ENCODE data around the gene RPS6KB2.

Gene RPS6KB2
- long read RNA-seq, donor 1, transcript RPS6KB2-201 (15 exons, 1,733 nt): major isoform, 10 of 23 reads
- long read RNA-seq, donor 1, partial matches to known transcripts: 13 of 23 reads
- long read RNA-seq, donor 1, other reads (novel, unspliced or antisense): 0 of 23 reads
- long read RNA-seq, donor 2, transcript RPS6KB2-201 (15 exons, 1,733 nt): major isoform, 11 of 22 reads
- long read RNA-seq, donor 2, partial matches to known transcripts: 11 of 22 reads
- long read RNA-seq, donor 2, other reads (novel, unspliced or antisense): 0 of 22 reads
- long read RNA-seq, donor 3, partial matches to known transcripts: 0 of 3 reads
- long read RNA-seq, donor 3, other reads (novel, unspliced or antisense): 0 of 3 reads
- long read RNA-seq, donor 4, partial matches to known transcripts: 0 of 3 reads
- long read RNA-seq, donor 4, other reads (novel, unspliced or antisense): 0 of 3 reads
- long read RNA-seq, donor 5, transcript RPS6KB2-201 (15 exons, 1,733 nt): major isoform, 8 of 20 reads
- long read RNA-seq, donor 5, partial matches to known transcripts: 12 of 20 reads
- long read RNA-seq, donor 5, other reads (novel, unspliced or antisense): 0 of 20 reads
- long read RNA-seq, donor 6, partial matches to known transcripts: 5 of 10 reads
- long read RNA-seq, donor 6, other reads (novel, unspliced or antisense): 0 of 10 reads
- long read RNA-seq, donor 7, transcript RPS6KB2-201 (15 exons, 1,733 nt): major isoform, 7 of 34 reads
- long read RNA-seq, donor 7, partial matches to known transcripts: 27 of 34 reads
- long read RNA-seq, donor 7, other reads (novel, unspliced or antisense): 0 of 34 reads
- long read RNA-seq, donor 8, partial matches to known transcripts: 10 of 12 reads
- long read RNA-seq, donor 8, other reads (novel, unspliced or antisense): 0 of 12 reads

DNA sequence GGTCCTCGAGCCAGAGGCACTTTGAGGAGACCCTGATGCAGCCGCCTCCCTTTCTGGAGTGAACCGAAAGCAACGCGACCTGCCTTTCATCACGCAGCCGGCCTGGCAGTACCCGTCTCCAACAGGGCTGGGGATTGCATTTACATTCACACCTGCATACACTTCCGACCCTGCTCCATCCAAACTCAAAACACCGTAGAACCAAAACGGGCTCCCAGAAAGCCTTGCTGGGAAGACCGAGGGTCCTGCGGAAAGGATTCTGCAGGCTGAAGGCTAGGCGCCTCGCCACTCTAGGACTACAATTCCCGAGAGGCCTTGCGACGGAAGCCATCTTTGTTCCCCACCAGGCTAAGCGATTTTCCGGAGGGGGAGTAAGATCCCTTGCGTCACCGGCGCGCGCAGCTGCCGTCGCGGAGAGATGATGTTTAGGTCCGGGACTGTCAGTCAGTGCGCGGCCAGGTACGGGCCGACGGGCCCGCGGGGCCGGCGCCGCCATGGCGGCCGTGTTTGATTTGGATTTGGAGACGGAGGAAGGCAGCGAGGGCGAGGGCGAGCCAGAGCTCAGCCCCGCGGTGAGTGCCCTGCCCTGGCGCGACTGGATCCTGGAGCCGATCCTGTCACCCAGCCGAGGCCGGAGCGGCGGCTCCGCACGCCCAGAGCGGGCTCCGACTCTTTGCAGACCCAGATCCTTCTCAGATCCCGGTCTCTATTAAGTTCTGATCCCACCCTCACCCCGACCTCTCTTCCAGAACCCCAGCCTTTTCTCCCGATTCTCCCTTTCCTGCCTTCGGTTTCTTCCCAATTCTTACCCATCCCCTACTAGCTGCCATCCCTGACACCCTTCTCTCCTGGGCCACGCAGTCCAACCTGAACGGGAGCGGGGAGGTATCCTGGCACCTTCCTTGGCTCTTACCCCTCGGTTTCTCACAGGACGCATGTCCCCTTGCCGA lies at the start of gene RPS6KB2:
RPS6KB2 (plus strand) TSS at position 443 of the 950 bp plus-strand sequence; CDS start at position 495, 52 bp downstream.
- peak; percentile 97 for DNase-seq

DNA sequence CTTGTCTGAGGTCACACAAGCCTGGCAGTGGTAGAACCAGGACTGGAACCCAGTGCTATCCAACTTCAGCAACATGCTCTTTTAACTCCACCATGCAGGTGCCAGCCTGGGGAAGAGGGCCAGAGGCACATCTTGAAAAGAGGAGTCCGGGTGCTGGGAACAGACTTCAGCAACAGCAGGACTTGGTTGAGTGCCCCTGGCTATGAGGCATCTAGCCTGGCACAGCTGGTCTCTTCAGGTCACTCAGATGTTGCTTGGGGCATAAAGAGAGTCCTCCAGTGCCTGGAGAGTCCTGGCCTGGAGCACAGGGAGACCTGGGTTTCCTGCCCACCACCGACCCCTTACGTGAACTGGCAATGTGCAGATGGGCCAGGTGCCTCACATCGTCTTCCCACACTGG lies 49.8 kb upstream of the RPS6KB2 start:
- DNase-seq: peak; percentile 0

DNA sequence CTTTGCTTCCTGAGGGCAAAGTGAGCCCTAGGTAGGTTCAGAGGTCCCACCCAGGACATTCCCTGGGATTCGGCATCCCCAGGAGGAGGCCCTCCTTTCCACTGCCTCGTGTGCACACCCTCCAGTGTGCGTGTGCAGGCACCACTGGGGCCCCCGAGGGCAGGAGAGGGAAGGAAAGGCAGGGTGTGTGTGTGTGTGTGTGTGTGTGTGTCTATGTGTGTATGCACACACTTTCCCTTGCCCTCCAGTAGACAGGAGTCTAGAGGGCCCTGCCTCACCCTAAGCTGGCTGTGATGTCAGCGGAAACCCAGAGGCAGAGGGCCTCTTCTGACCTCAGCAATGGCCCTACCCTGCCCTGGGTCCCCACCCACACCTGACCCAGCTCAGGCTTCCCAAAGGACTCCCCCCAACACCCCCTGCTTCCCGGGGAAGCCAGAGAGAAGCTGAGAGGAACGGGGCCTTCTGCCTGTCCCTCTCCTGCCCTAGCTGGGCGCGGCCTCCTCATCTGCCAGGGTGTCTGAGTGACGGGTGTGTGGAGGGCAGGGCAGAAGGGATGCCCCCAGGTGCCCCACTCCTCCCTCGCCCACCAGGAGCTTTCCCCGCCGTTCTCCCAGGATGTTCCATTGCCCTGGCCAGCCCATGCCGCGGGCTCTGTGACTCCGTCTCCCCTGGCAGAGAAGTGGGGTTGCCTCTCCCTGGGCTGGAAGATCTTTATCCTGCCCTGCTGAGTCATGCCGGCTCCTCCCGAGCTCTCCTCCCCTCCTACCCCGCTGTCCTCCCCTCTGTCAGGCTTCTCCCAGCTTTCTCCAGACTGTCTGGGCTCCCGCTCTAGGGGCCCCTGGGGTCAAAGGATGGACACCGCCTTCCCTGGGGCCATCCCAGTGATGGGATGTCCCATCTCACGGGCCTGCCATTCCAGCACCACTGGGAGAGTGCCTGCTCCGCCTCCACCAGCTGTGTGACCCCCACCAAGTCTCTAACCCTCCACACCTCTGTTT lies 48.9 kb upstream of the RPS6KB2 start:
- DNase-seq: peak; percentile 5

DNA sequence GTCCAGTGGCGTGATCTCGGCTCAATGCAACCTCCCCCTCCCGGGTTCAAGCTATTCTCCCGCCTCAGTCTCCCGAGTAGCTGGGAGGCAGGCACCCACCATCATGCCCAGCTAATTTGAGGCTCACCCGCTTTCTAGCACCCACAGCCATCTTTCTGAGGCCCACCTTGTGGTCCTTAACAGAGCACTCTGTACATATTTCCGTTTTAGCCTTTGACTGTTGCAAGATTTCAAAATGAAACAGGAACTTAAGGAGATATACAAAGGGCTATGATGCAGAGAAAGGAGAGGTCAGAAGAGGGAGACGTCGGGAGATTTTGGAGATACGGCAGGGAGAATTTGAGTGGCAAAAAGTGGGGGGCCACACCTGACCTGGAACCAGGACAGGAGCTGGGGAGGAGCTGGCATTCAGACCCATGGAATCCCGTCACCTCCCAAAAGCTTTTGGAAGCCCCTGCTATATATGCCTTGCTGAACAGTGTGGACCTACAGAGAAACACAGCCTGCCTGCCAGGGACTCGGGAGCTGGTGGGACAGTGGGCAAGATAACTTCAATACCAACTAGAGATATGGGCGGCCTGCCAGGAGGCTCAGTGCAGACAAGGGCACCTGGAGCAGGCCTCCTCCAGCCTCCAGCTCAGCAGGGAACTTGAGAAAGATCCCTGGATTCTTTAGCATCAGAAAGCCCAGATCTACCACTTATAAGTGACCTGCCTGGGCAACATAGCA lies 46.9 kb upstream of the RPS6KB2 start:
- DNase-seq: peak; percentile 1

DNA sequence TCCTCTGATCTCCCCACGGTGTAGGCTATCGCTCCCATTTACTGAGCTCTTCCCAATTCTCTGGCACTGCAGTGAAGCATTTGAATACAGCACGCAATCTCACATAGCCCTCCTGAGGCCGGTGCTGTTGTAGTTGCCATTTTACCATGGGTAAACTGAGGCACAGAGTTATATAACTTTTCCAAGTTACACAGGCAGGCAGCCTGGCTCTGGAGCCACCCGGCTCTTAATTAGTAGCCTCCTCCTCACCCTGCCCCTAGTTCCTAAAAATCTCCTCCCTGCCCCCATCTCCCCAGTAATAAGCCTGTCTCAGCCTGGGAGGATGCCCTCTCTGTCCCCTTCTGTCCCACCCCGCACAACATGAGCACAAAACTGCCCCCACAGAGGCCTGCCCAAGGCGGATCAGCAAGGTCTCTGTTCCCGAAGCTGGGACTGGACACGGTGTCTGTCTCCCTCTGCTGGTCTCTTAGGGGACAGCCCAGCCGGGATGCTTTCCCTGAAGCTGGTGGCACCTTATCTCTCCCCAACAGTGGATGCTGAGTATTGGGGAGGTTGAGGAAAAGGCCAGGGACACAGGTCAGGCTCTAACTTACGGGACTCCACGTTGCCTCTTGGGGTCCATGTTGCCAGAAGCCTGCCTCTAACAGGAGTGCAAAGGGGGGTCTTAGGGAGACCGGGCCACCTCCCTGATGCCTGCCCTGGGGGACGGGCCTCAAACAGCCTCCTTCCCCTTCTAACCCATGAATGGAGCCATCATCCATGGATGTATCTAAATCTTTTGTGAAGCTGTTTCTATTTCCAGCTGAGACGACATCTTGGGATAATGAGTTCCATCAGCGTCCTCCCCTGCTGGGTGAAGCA lies 45.8 kb upstream of the RPS6KB2 start:
- DNase-seq: peak; percentile 60

DNA sequence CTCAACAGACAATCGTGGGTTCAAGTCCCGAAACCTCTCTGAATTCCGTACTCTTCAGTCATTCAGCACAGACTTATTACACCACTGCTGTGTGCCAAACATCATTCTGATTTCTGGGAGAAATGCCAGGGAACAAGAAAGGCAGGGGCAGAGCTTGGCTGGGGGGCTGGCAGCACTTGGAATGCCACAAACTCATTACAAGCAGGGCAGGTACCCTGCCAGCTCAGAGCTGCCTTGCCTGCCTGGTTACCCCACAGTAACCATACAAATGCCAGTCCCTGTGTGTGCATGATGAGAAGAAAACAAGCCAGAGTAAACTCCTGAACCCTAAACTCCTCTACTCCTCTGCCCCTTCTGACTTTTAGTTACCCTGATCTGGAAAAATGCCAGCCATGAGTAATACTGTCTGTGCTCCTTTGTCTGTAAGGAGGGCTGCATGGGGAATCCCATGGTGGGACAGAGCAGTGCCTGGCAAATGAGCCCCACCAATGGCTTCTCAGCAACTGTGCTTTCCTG lies 43.4 kb upstream of the RPS6KB2 start:
- no peak for DNase-seq

DNA sequence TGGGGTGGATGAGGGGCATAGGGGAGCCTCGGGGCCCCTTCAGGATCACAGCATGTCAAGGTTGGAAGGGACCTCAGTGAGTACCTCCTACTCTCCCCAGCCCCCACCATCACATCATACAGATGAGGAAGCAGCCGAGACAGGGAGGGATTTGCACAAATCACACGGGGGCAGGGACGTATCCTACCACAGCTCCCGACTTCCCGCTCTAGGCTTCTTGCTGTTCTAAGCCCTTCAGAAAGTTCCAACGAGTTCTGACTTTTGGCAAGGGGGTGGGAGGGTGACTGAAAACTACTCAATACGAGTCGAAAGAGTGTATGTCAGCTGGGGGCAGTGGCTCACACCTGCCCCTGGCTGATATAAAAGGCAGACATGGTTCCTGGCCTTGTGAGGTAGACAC lies 41.2 kb upstream of the RPS6KB2 start:
- no peak for DNase-seq

DNA sequence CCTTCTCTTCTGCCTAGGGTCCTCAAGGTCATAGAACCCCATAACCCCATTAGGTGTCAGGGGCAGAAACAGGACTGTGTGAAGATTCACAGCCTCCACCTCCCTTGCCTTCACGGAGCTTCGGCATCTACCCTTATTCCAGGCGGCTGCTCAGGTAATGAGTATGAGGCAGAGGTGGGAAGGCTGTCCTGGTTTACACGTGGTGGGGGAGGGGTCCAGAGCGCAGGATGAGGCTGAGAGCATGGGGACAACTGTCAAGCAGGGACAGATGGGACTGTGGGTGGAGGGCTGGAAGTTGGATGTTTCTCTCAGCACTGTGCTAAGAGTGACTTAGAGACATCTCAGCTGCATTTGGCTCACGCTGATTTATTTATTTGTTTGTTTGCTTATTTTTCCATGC lies 40.8 kb upstream of the RPS6KB2 start:
- no peak for DNase-seq

DNA sequence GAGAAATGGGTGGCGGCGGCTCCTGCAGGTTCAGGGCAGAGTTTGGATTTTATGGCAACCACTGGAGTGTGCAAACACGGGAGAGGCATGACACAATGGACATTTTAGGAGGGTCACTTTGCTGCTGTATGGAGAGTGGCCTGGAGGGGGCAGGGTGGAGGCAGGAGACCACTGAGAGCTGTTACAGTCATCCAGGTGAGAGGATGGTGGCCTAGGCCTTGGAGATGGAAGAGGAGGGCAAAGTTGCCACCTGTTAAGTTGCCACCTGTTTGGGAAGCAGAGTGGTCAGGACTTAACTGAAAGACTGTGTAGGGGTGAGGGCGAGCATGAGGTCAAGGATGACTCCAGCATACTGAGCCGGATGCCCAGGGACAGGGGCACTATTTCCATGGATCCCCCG lies 38.8 kb upstream of the RPS6KB2 start:
- DNase-seq: no peak

DNA sequence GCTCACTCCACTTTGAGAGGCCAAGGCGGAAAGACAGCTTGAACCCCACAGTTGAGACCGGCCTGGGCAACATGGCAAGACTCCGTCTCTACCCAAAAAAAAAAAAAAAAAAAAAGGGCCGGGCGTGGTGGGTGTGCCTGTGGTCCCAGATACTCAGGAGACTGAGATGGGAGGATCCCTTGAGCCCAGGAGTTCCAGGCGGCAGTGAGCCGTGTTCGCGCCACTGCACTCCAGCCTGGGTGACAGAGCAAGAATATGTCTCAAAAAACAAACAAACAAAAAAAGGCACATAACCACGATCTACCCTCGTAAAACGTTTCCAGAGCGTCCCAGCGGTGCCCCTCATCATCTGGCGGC lies 37.4 kb upstream of the RPS6KB2 start:
- no peak for DNase-seq

DNA sequence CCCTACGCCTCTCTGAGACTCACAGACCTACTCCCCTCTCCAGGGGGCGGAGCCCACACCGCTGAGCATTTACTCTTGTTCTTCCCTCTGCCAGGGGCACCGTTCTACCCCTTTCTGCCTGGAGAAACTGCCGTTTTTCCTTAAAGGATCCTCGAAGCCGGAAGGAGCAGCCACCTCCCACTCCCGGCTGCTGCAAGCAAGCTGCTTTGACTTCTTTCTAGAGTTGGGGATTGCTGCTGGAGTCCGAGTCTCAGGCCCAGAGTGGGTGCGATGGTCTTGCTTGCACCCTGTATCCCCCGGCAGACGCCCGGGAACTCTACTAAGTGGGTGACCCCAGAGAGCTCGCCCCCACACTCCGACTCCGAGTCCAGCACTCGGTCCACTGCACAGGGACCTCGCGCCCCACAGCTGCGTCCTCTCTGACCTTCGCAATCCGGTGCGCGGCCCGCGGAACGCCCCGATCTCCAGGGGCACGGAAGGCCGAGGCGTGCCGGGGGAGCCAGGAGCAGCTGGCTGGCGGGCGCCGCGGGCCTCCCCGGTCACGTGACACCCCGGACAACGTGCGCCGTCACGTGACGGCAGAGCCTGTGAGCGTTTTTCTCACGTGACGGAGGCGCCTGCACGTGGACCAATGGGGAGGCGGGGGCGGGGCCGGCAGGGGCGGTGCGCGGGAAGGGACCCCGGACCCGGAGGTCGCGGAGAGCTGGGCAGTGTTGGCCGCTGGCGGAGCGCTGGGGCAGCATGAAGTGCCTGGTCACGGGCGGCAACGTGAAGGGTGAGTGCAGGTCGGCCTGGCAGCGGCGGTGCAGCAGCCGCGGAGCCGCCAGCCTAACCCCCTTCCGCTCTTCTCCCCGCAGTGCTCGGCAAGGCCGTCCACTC lies 36.8 kb upstream of the RPS6KB2 start, which contains the start of gene RAD9A:
RAD9A (plus strand) TSS at position 683 of the 879 bp plus-strand sequence; CDS start at position 742, 59 bp downstream.
- DNase-seq: peak; percentile 87

DNA sequence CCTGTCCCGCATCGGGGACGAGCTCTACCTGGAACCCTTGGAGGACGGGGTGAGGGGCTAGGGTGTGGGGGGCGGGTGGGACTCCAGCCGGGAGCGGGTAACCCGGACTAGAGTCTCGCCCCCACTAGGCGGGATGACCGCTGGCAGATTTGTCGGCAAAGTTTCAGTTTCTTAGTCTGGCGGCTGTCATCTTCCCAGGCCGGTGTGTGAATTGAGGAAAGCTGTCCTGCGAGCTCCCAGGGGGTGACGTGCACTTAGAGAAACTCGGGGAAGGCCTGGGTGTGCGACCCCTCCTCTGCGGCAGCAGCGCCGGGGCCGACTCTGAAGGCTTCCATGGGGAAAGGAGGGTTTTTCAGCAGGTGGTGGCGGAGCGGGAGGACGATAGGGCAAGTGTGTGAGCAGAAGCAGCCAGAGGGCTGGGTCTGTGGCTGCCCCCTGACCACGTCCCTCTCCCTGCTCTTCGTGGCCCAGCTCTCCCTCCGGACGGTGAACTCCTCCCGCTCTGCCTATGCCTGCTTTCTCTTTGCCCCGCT lies 36.0 kb upstream of the RPS6KB2 start:
- DNase-seq: no peak

DNA sequence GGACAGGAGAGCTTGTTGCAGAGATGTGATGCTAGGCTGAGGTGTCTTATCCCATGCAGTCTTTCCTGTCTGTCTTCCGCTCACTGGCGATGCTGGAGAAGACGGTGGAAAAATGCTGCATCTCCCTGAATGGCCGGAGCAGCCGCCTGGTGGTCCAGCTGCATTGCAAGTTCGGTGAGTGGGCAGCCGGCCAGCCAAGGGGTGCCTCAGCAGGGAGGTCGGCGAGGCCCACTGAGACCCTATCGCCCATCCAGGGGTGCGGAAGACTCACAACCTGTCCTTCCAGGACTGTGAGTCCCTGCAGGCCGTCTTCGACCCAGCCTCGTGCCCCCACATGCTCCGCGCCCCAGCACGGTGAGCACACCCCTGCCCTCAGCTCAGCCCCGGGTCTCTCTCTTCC lies 34.9 kb upstream of the RPS6KB2 start:
- DNase-seq: no peak

DNA sequence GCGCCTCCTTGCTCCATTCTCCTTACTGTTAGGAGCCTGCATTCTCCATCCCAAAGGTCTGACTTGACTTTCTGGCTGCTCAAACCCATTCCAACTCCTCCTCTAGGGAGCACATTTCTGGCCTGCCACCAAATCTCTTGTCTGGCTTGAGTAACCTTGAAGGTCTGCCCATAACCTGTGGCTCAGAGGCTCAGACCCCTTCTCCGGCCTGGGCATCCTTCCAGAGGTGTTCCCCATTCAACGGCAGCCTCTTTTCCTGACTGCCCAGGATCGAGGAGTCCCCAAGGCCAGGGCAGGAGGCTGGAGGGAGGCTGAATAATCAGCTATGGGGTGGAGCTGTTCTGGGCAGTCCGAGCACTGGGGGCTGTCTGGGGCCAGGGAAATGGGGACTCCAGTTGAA lies 34.3 kb upstream of the RPS6KB2 start:
- no peak for DNase-seq

DNA sequence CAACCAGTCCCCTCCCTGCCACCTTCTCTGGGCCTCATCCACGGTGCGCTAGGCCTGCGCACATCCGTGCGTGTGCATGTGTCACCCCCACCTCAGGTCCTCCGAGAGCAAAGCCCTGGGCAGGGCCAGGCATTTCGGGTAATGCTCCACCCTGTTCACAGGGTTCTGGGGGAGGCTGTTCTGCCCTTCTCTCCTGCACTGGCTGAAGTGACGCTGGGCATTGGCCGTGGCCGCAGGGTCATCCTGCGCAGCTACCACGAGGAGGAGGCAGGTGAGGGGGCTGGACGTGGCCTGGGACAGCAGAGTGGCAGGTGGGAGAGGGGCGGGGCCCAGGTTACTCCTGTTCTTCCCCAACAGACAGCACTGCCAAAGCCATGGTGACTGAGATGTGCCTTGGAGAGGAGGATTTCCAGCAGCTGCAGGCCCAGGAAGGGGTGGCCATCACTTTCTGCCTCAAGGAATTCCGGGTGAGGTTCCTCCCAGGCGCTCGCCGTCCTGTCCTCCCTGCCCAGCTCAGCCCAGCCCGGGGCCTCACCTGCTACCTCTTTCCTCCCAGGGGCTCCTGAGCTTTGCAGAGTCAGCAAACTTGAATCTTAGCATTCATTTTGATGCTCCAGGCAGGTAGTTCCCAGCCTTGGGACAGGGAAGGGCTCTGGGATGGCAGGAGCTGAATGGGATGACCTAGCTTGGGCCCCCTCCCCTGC lies 32.6 kb upstream of the RPS6KB2 start:
- DNase-seq: no peak

DNA sequence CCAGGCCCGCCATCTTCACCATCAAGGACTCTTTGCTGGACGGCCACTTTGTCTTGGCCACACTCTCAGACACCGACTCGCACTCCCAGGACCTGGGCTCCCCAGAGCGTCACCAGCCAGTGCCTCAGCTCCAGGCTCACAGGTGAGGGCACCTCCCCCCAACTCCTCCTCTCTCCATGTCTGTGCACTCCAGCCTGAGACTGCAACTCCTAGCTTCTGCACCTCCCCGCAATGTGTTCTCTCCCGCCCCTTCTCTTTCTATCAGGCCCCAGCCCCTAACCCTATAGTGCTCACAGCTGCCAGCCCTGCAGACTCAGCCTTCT lies 32.1 kb upstream of the RPS6KB2 start:
- DNase-seq: no peak

All from right kidney (tissue), 9 donors.